HG03571 (cell line): ENCODE data around the gene TRIP12.
"Not testable (repeated sequence)": the region's sequence is repeated elsewhere in the genome, so short reads cannot be mapped to it uniquely, and the experiment has no call there.

Source experiments
- ATAC-seq: cut with Tn5 transposase; IDR thresholded peaks from one replicate; pipeline ENCODE4 v1.9.1; 2021; ENCODE audit not compliant: unreplicated experiment

TRIP12 gene

GRCh38 chr2:229779650-229780049 is 142.2 kb downstream of the TRIP12 start:
- ATAC-seq: no peak

GRCh38 chr2:229777716-229778115 is 144.1 kb downstream of the TRIP12 start:
- ATAC-seq: no peak

GRCh38 chr2:229775614-229776313 is 146.0 kb downstream of the TRIP12 start:
- ATAC-seq: no peak

GRCh38 chr2:229774237-229774636 is 147.6 kb downstream of the TRIP12 start:
- ATAC-seq: no peak

- no peak for ATAC-seq
Measured at GRCh38 chr2:229768235-229768634, 153.6 kb downstream of the TRIP12 start.

- no peak for ATAC-seq
Measured at GRCh38 chr2:229765721-229766120, 156.1 kb downstream of the TRIP12 start.

GRCh38 chr2:229761663-229762062 is 160.1 kb downstream of the TRIP12 start:
- ATAC-seq: no peak

- not testable (repeated sequence) for ATAC-seq
Measured at GRCh38 chr2:229757462-229757861, 164.3 kb downstream of the TRIP12 start.

GRCh38 chr2:229752970-229753729 is 168.7 kb downstream of the TRIP12 start:
- ATAC-seq: no peak

GRCh38 chr2:229749779-229750178 is 172.0 kb downstream of the TRIP12 start:
- ATAC-seq: no peak

GRCh38 chr2:229748950-229749349 is 172.9 kb downstream of the TRIP12 start:
- ATAC-seq: no peak

GRCh38 chr2:229742691-229743090 is 179.1 kb downstream of the TRIP12 start:
- not testable (repeated sequence) for ATAC-seq

- ATAC-seq: no peak
Measured at GRCh38 chr2:229740279-229740678, 181.5 kb downstream of the TRIP12 start.

- no peak for ATAC-seq
Measured at GRCh38 chr2:229738024-229738625, 183.7 kb downstream of the TRIP12 start.

- no peak for ATAC-seq
Measured at GRCh38 chr2:229734410-229734809, 187.4 kb downstream of the TRIP12 start.

- ATAC-seq: no peak
Measured at GRCh38 chr2:229733611-229734245, 188.1 kb downstream of the TRIP12 start.

- no peak for ATAC-seq
Measured at GRCh38 chr2:229732897-229733296, 188.9 kb downstream of the TRIP12 start.

GRCh38 chr2:229731916-229732315 is 189.9 kb downstream of the TRIP12 start:
- ATAC-seq: no peak

GRCh38 chr2:229731363-229731762 is 190.4 kb downstream of the TRIP12 start:
- ATAC-seq: no peak

- no peak for ATAC-seq
Measured at GRCh38 chr2:229728370-229728769, 193.4 kb downstream of the TRIP12 start.

- no peak for ATAC-seq
Measured at GRCh38 chr2:229726643-229727042, 195.2 kb downstream of the TRIP12 start.
